ENCODE measurements around the gene DPH2. TPM values are rescaled to one million over a fixed set of nuclear protein-coding genes. Genes with fewer than 3 reads are reported as not detected.

DPH2 gene
- total and polyA plus RNA-seq, 10 of the 15 experiments (the other 5 are each of a cell fraction or from before 2014, with no cell fraction given) = 13.1 to 82.9 (median 52.0) TPM

- BruUV-seq (replicated peaks) = TSS peak; percentile 87
- Histone ChIP-seq H3K4me2 (ENCODE audit: control insufficient read depth, insufficient read depth) (peak overlapping the region; percentile 95), H4K20me1 (ENCODE audit: control insufficient read depth, insufficient read depth) (no peaks in the 10 kb centered on the region), H3K9ac (ENCODE audit: control insufficient read depth, insufficient read depth, low read length) (peak overlapping the region; percentile 85), H3K36me3 (ENCODE audit: control insufficient read depth in 2 of 2, insufficient read depth in 2 of 2, low read length in 1 of 2) (0 out of 4 replicates have a peak, but pooled peaks cover 0 to 3% of the 10 kb centered on the region in 2 experiments), H3K9me3 (replicated peaks; ENCODE audit: control insufficient read depth, insufficient read depth, low read length) (no peaks in the 10 kb centered on the region), H3K4me1 (ENCODE audit: control insufficient read depth, insufficient read depth, low read length) (peaks cover 10% of the 10 kb centered on the region), H3K4me3 (peak overlapping the region; percentile 96), H2AFZ (ENCODE audit: control insufficient read depth, low read depth, low read length) (peak overlapping the region; percentile 94), H3K27ac (ENCODE audit: control insufficient read depth, insufficient read depth) (peak overlapping the region; percentile 93), H3K27me3 (replicated peaks in 1 of 2; ENCODE audit: control insufficient read depth in 2 of 2, insufficient read depth in 2 of 2, low read length in 1 of 2) (no peaks in the 10 kb centered on the region), H3K79me2 (ENCODE audit: control insufficient read depth, insufficient read depth, low read length) (peaks cover 23% of the 10 kb centered on the region)
- intact Hi-C loops (cut with micrococcal nuclease; ENCODE audit: unreplicated experiment) (loop anchor here (1.0 to 5.0 kb wide), 5 partner anchors 24 to 295 kb away; partner anchors contain the start of genes ATP6V0B, KDM4A and ST3GAL3), in situ Hi-C loops (cut with MboI) (no loop called here)
- POLR2A ChIA-PET = interaction anchor here (0.7 to 1.6 kb wide), 8 partner anchors 11 to 294 kb away, joined by 3 to 10 read pairs (median 3); partner anchors contain the start of gene ATP6V0B
- WGBS (ENCODE audit: insufficient coverage, insufficient replicate concordance, low lambda C conversion rate, missing lambda C conversion rate) = 0% methylated on average over 3 of the region's 3 CpGs
- ATAC-seq = no peak
- no peak for DNase-seq (ENCODE audit: low read depth, low spot score)
- FAIRE-seq = no peak
- SMC1A ChIA-PET (ENCODE audit: uncharacterized antibody, unreplicated experiment) = interaction anchor here (0.6 to 7.2 kb wide), 19 partner anchors 12 to 413 kb away, joined by 3 to 100 read pairs (median 4); partner anchors contain the start of genes ARTN, ATP6V0B and KDM4A
- no peak for TF ChIP-seq NFYB (IDR thresholded peaks at IDR 0.05; ENCODE audit: insufficient read depth, low read depth, low read length)
- TF ChIP-seq SUPT20H (IDR thresholded peaks at IDR 0.05; ENCODE audit: borderline replicate concordance, control insufficient read depth, low read depth, low read length) = no peak
- no peak for TF ChIP-seq KDM1A (IDR thresholded peaks at IDR 0.05; ENCODE audit: borderline replicate concordance)
- no peak for TF ChIP-seq DPF2 (IDR thresholded peaks at IDR 0.05)
- RAD21 ChIA-PET (ENCODE audit: unreplicated experiment) = interaction anchor here (0.8 to 5.8 kb wide), 16 partner anchors 10 to 706 kb away, joined by 3 to 78 read pairs (median 4); partner anchors contain the start of genes ARTN, KDM4A and ST3GAL3
- CTCF ChIA-PET = interaction anchor here (0.6 to 10.4 kb wide), 26 partner anchors 8 to 707 kb away, joined by 3 to 167 read pairs (median 4); partner anchors contain the start of genes ARTN, DPH2, PTPRF and ST3GAL3
Observed at GRCh38 chr1:43945674-43946235, 24.1 kb upstream of the DPH2 start.

Measured in GM12878 (cell line).